Activated CD4-positive, alpha-beta memory T cell treated with anti-CD3 and anti-CD28 coated beads for 36 hours (primary cell): ENCODE results near the gene MUC5B. TPM values are rescaled to one million over a fixed set of nuclear protein-coding genes. Genes with fewer than 3 reads are reported as not detected.

ENCODE experiments used
- CTCF ChIA-PET: fragments of 350-600 bp; sonication (Branson Sonifier 250); formaldehyde crosslinking; loops from one replicate; lab custom pipeline; 2021; ENCODE audit warnings: antibody characterized with exemption, inconsistent platforms; lab: Charles Lee
- POLR2A ChIA-PET: fragments of 350-600 bp; sonication (Branson Sonifier 250); formaldehyde crosslinking; loops from one replicate; lab custom pipeline; 2021; ENCODE audit warnings: antibody characterized with exemption; lab: Charles Lee
- DNase-seq: peaks from one replicate; pipeline ENCODE4 v3.0.0-alpha.2; 2020
- H3K27ac Mint-ChIP-seq: one replicate; pipeline ENCODE4 v1.8.0; 2021; ENCODE audit warnings: mixed read lengths
- H3K27me3 Mint-ChIP-seq: one replicate; pipeline ENCODE4 v1.8.0; 2021; ENCODE audit warnings: mixed read lengths
- H3K36me3 Mint-ChIP-seq: one replicate; pipeline ENCODE4 v1.8.0; 2021; ENCODE audit warnings: mixed read lengths
- H3K4me1 Mint-ChIP-seq: one replicate; pipeline ENCODE4 v1.8.0; 2021; ENCODE audit warnings: low read depth, mixed read lengths
- H3K4me3 Mint-ChIP-seq: one replicate; pipeline ENCODE4 v1.8.0; 2021; ENCODE audit warnings: mild to moderate bottlenecking, mixed read lengths
- H3K9me3 Mint-ChIP-seq: one replicate; pipeline ENCODE4 v1.8.0; 2021; ENCODE audit warnings: mixed read lengths
- intact Hi-C: fragments of 100-400 bp; cut with micrococcal nuclease; formaldehyde crosslinking; loops from one replicate; pipeline ENCODE4 v1.15.1; 2023
- total RNA-seq, 2 experiments: library from RNA; stranded (reverse); gene quantifications; one replicate each; pipeline ENCODE4 v1.2.3, GENCODE V29; 2021

MUC5B gene
- total RNA-seq, 2 experiments from 2014 or later = not detected

DNA sequence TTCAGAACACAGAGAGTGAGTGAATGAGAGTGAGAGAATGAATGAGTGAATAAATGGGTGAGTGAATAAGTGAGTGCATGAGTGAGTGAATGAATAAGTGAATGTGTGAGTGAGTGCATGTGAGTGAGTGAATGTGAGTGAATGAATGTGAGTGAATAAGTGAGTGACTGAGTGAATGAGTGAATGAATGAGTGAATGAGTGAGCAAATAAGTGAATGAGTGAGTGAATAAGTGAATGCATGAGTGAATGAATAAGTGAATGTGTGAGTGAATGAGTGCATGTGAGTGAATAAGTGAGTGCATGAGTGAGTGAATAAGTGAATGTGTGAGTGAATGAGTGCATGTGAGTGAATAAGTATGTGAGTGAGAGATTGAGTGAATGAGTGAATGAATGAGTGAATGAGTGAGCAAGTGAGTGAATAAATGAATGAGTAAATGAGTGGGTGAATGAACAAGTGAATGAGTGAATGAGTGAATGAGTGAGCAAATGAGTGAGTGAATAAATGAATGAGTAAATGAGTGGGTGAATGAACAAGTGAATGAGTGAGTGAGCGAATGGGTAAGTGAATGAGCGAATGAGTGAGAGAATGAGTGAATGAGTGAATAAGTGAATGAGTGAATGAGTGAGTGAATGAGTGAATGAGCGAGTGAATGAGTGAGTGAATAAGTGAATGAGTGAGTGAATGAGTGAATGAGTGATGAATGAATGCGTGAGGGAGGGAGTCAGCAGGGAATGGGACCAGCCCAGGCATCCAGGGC lies 21.3 kb upstream of the MUC5B start:
- ChIA-PET CTCF (interaction anchor here (1.6 to 3.3 kb wide), 2 partner anchors 99 to 314 kb away, joined by 3 to 16 read pairs; no protein-coding TSS in a partner anchor), POLR2A (no interaction called here)
- H3K4me3 Mint-ChIP-seq = no peak overlapping the region
- intact Hi-C loops = loop anchor here (2.0 to 10.0 kb wide), 3 partner anchors 183 to 371 kb away; partner anchors contain the start of genes BRSK2 and DUSP8
- no peaks in the 10 kb centered on the region for H3K36me3 Mint-ChIP-seq
- H3K27ac Mint-ChIP-seq = no peak overlapping the region
- H3K27me3 Mint-ChIP-seq = no peaks in the 10 kb centered on the region
- H3K9me3 Mint-ChIP-seq = no peaks in the 10 kb centered on the region
- no peaks in the 10 kb centered on the region for H3K4me1 Mint-ChIP-seq
- no peak for DNase-seq

DNA sequence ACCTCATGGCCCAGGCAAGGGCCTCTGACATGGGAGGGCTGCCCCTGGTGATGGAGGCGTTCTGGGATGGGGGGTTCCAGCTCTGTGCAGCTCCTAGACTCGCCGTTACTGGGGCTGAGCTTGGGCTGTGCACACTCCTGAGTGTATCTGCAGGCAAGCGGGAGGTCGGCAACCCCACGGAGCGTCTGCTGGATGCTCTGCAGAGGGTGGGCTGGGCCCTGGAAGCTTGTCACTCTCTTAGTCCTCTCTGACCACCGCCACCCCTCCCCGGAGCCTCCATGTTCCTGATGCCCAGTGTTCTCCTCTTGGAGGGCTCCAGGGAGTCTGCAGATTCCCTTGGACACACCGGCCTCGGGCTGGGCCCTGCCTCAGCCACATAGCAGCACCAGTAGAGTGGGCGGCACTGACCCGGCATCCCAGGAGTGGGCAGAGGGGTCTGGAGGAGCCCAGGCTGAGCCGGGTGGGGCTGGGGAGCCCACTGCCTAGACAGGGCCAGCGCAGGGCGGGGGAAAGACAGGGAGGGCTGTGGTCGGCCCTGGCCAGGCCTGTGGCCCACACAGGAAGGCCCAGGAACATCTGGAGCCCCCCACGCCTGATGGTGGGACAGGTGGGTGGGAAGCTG lies 20.6 kb upstream of the MUC5B start:
- ChIA-PET CTCF (interaction anchor here (1.0 to 3.3 kb wide), 4 partner anchors 98 to 372 kb away, joined by 3 to 21 read pairs (median 10); no protein-coding TSS in a partner anchor), POLR2A (no interaction called here)
- Mint-ChIP-seq H3K4me3 (no peak overlapping the region), H3K27me3 (no peaks in the 10 kb centered on the region), H3K9me3 (no peaks in the 10 kb centered on the region), H3K4me1 (no peaks in the 10 kb centered on the region), H3K27ac (no peak overlapping the region), H3K36me3 (no peaks in the 10 kb centered on the region)
- intact Hi-C loops = loop anchor here (2.0 to 10.0 kb wide), 3 partner anchors 183 to 370 kb away; partner anchors contain the start of genes BRSK2 and DUSP8
- peak; percentile 43 for DNase-seq

DNA sequence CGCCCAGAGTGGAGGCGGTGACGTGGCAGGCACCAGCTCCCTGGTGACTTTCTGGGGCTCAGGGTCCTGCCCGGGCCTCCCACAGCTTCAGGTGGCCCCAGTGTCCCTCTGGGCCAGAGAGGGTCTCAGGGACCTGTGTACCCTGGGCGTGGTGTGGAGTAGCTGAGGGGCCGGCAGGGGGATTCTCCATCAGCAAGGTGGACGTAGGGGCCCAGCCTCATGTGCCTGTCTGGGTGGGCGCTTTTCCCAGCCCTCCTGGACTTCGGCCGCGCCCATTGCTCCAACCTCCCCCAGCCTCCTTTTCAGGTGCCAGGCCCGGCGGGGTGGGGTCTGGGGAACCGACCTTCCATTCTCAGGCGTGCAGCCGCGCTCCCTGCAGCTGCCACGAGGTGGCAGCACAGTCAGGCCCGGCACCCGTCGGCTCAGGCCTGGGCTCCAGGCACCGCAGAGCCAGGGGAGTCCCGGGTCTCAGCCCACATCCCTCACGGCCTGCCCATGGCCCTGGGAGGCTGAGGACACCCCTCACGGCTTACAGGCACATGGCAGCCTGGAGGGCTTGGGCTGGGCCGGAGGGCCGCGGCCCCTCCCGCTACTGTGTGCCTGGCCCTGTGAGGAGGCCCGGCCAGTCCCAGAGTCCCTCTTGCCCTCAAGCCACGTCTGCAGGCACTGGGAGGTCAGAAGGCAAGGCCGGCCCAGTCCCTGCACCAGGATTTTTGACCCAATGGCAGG lies 19.9 kb upstream of the MUC5B start:
- no peaks in the 10 kb centered on the region for H3K9me3 Mint-ChIP-seq
- CTCF ChIA-PET = interaction anchor here (0.6 to 3.3 kb wide), 6 partner anchors 38 to 371 kb away, joined by 3 to 21 read pairs (median 4); no protein-coding TSS in a partner anchor
- DNase-seq = peak; percentile 73
- no peaks in the 10 kb centered on the region for H3K36me3 Mint-ChIP-seq
- no peaks in the 10 kb centered on the region for H3K4me1 Mint-ChIP-seq
- no peaks in the 10 kb centered on the region for H3K27me3 Mint-ChIP-seq
- no peak overlapping the region for H3K27ac Mint-ChIP-seq
- intact Hi-C loops = loop anchor here (2.0 to 10.0 kb wide), 3 partner anchors 182 to 369 kb away; partner anchors contain the start of genes BRSK2 and DUSP8
- POLR2A ChIA-PET = no interaction called here
- no peak overlapping the region for H3K4me3 Mint-ChIP-seq

DNA sequence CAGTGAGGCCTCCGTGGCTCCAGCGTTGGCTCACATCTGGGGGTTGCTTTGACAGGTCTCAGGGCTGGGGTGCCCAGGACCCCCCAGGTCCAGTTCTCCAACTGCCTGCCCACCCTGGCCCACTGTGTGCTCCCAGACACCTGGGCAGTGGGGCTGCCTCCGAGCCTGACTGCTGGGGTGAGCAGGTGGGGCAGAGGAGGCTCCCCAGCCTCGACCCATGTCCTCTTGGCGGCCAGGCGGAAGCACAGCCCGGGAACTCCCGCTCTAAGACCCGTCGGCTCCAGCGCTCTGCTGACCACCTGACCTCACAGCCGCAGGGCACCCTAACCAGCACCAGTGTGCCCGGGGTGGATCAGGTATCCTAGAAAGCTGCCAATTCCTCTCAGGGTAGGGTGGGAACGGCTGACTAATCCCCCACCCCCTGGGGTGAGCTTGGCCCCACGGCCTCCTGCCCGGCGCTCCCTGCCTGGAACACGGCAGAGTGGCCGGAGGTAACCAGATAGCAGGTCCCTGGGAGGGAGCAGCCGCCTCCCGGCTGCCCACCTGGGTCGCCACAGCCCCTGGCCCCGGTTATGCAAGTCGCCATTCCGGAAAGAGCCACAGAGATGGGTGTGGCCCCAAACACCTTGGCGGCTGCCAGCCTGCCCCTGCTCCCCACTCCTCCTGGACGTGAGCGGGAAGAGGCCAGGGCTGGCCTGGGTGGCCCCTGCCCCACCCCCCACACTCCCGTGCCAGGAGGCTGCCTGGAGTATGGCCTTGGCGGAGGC lies 19.2 kb upstream of the MUC5B start:
- Mint-ChIP-seq H3K27ac (no peak overlapping the region), H3K9me3 (no peaks in the 10 kb centered on the region), H3K4me1 (no peaks in the 10 kb centered on the region), H3K36me3 (no peaks in the 10 kb centered on the region), H3K4me3 (no peak overlapping the region), H3K27me3 (no peaks in the 10 kb centered on the region)
- DNase-seq = no peak
- POLR2A ChIA-PET = no interaction called here
- CTCF ChIA-PET = interaction anchor here (0.8 to 3.3 kb wide), 4 partner anchors 37 to 371 kb away, joined by 3 to 21 read pairs (median 10); no protein-coding TSS in a partner anchor
- intact Hi-C loops = loop anchor here (2.0 to 10.0 kb wide), 3 partner anchors 181 to 369 kb away; partner anchors contain the start of genes BRSK2 and DUSP8

DNA sequence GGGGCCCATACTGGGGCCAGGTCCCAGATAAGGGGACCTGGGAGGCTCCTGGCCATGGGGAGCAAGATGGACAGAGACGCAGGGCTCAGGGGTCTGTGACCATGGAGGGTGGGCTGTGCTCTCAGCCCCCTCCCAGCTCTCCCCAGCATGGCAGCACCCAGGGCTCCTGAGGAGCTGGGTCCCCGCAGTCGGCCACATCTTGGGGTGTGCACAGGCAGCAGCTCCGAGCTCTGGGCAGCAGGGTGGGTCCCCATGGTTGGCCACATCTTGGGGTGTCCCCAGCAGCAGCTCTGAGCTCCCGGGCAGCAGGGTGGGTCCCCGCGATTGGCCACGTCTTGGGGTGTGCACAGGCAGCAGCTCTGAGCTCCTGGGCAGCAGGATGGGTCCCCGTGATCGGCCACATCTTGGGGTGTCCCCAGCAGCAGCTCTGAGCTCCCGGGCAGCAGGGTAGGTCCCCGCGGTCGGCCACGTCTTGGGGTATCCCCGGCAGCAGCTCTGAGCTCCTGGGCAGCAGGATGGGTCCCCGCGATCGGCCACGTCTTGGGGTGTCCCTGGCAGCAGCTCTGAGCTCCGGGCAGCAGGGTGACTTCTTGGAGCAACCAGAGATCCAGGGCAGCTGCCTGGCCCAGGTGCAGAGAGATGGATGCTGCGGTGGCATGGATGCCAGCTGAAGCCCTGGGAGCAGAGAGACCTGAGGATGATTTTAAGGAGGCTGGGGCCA lies 18.3 kb upstream of the MUC5B start:
- DNase-seq = no peak
- no peaks in the 10 kb centered on the region for H3K4me1 Mint-ChIP-seq
- POLR2A ChIA-PET = no interaction called here
- H3K27ac Mint-ChIP-seq = no peak overlapping the region
- no peaks in the 10 kb centered on the region for H3K9me3 Mint-ChIP-seq
- CTCF ChIA-PET = interaction anchor here (0.7 to 3.3 kb wide), 4 partner anchors 9 to 370 kb away, joined by 3 to 21 read pairs (median 10); no protein-coding TSS in a partner anchor
- H3K4me3 Mint-ChIP-seq = no peak overlapping the region
- no peaks in the 10 kb centered on the region for H3K27me3 Mint-ChIP-seq
- H3K36me3 Mint-ChIP-seq = no peaks in the 10 kb centered on the region
- intact Hi-C loops = loop anchor here (5.0 to 10.0 kb wide), 2 partner anchors 180 to 368 kb away; partner anchors contain the start of genes BRSK2 and DUSP8

DNA sequence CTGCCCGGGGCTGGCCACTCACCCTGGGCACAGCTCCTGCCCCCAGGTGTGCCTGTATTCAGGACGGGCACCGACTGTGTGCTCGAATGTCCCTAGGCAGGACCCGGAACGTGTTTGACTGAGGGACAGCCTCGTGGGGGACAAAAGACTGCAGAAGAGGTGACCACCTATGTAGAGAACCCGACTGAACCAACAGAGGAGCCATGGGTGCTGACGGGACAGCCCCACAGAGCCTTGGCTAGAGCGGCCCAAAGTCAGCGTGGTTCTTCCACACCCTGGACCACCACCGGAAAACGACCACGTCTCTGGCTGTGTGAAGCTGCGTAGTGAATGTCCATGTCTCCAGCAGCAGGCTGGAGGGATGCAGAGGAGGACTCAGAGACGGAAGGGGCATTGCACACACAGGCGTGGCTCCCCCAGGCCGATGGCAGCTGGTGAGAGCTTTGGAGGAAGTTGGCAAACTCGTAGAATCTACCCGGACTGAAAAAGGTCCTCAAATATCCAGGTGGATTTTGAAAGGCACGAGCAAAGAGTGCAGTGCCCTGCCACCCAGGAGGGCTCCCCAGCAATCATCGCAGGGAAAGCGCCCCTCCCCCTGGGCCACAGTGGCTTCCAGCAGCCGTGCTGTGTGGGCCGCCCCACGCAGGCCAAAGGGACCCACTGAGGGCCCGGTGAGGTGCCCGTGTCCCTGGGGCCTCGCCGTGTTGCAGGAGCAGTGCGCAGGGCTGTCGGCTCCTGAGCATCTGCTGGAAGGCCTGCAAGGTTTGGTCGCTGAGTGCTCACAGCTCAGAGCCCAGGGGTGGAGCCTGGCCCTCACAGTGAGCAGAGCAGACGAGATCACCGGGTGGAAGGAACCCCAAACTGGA lies 17.5 kb upstream of the MUC5B start:
- ChIA-PET CTCF (interaction anchor here (0.7 to 2.8 kb wide), 2 partner anchors 183 to 369 kb away, joined by 3 to 21 read pairs; no protein-coding TSS in a partner anchor), POLR2A (no interaction called here)
- Mint-ChIP-seq H3K27me3 (no peaks in the 10 kb centered on the region), H3K27ac (no peak overlapping the region), H3K4me1 (no peaks in the 10 kb centered on the region), H3K9me3 (peaks cover 4% of the 10 kb centered on the region), H3K4me3 (no peak overlapping the region), H3K36me3 (no peaks in the 10 kb centered on the region)
- DNase-seq = no peak
- intact Hi-C loops = loop anchor here (10.0 kb wide), 1 partner anchor 179 kb away; the partner anchor contains the start of gene BRSK2

DNA sequence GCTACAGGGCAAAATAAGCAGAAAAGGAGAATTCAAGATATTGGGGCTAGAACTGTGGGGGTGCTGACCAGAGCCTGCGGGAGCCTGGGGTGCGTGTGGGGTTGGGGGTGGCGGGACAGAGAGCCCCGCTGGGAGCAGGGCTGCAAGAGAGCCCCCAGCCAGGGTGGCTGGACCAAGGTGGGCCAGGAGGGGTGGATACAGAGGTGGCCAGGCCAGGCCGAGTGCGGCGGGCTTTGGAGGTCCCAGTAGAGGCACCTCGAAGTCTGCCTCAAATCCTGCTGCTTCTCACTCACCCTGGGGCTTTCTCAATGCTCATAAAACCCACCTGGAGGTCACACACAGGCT lies 16.9 kb upstream of the MUC5B start:
- intact Hi-C loops = loop anchor here (10.0 kb wide), 1 partner anchor 179 kb away; the partner anchor contains the start of gene BRSK2

DNA sequence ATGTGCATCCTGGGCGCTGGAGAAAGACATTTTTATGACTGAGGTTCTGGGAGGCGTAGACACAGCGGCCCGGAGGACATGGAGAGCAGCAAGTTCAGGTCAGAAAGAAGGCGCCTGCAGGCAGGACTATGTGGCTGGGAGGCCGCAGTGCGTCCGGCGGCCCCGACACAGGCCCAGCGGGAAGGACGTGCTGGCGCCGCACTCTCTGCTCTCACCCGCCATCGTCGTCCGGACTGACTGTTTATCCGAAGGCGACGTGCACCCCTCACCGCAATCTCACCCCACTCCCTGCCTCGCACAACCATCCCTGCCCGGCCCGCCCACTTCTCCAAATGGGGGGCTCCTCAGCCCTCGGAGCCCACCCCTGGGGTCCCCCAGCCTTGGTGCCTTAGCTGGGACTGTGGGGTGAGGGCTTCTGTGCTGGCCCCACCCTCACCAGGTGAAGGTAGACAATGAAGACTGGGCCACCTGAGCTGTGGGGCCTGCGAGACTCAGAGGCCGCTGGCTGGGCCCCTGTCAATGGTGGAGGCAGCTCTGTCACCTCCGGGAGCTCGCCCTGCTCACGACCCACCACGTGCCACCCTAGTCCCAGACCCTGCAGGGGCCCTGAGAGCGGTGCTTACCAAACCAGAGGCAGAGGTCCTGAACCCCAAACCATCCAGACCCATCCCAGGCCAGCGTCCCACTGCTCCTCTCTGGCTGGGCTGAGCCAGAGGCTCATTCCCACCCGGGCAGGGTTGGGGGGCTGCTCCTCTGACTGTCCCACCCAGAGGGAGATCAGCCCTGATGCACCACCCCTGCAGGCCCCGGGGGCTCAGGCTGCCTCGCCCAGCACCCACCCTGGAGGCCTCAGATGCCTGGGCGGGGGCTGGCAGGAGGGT lies 16.2 kb upstream of the MUC5B start:
- POLR2A ChIA-PET = interaction anchor here (0.5 kb wide), 1 partner anchor 152 kb away, joined by 3 read pairs; no protein-coding TSS in a partner anchor
- Mint-ChIP-seq H3K9me3 (peaks cover 16% of the 10 kb centered on the region), H3K27ac (no peak overlapping the region), H3K27me3 (no peaks in the 10 kb centered on the region), H3K36me3 (peaks cover 3% of the 10 kb centered on the region), H3K4me3 (no peak overlapping the region), H3K4me1 (no peaks in the 10 kb centered on the region)
- DNase-seq = no peak
- intact Hi-C loops = loop anchor here (10.0 kb wide), 1 partner anchor 178 kb away; the partner anchor contains the start of gene BRSK2
- CTCF ChIA-PET = no interaction called here

More for the DNA sequence above, 16.9 kb upstream of the MUC5B start:
- Mint-ChIP-seq H3K9me3 (peaks cover 9% of the 10 kb centered on the region), H3K36me3 (no peaks in the 10 kb centered on the region), H3K4me3 (no peak overlapping the region), H3K4me1 (no peaks in the 10 kb centered on the region), H3K27me3 (no peaks in the 10 kb centered on the region), H3K27ac (no peak overlapping the region)
- DNase-seq = no peak
- CTCF ChIA-PET = no interaction called here
- POLR2A ChIA-PET = no interaction called here

DNA sequence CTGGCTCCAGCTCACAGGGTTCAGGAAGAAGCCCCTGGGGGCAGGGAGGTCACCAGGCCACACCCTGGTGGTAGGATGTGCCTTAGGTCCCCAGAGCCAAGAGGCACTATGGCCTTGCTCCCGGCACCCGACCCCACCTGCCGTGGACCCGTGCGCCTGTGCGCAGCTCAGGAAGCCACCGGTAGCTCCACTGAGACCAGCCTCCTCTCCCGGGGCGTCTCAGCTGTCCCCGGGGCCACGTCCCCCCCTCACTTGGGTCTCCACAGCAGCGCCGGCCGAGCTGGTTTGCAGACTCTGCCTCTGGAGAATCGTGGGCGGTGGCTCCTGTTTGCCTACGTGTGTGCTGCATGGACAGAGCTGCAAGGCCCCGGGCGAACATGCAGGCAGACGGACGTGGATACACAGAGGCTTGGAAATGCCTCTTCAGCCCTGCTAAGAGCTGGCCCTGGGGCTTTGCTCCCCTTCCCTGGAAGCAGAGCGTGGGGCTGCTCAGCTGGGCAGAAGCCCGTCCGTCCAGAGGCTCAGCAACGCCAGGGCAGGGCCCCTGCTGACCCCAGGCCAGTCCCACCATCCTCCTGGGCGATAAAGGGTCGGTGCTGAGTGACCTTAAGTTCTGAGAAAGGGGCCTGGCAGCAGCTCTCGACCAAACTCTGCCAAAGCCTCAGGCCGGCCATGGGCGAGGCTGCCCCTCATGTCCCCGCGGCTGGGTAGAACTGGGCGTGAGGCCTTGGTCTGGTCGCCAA lies 15.3 kb upstream of the MUC5B start:
- DNase-seq = no peak
- CTCF ChIA-PET = no interaction called here
- no peak overlapping the region for H3K4me3 Mint-ChIP-seq
- intact Hi-C loops = loop anchor here (10.0 kb wide), 1 partner anchor 177 kb away; the partner anchor contains the start of gene BRSK2
- no peaks in the 10 kb centered on the region for H3K27me3 Mint-ChIP-seq
- no peaks in the 10 kb centered on the region for H3K4me1 Mint-ChIP-seq
- no peak overlapping the region for H3K27ac Mint-ChIP-seq
- H3K36me3 Mint-ChIP-seq = peaks cover 9% of the 10 kb centered on the region
- peaks cover 25% of the 10 kb centered on the region for H3K9me3 Mint-ChIP-seq
- POLR2A ChIA-PET = interaction anchor here (0.5 kb wide), 1 partner anchor 153 kb away, joined by 3 read pairs; no protein-coding TSS in a partner anchor
